Keratinocyte (primary cell): ENCODE measurements around the gene CLRN2. TPM values are rescaled to one million over a fixed set of nuclear protein-coding genes. Genes with fewer than 3 reads are reported as not detected.

Experiments
- DNase-seq: peaks from one replicate; pipeline ENCODE4 v3.0.0-alpha.2; 2011; ENCODE audit warnings: low read depth, missing footprints, low spot score
- FAIRE-seq: peaks from 2 replicates; lab custom pipeline; 2011; peaks lifted over from hg19 to GRCh38; lab: Jason Lieb, UNC
- H2AFZ ChIP-seq: 2 replicates; pipeline ENCODE4 v1.6.0; 2012; ENCODE audit warnings: low read length, control low read depth, inconsistent platforms; ENCODE audit not compliant: control insufficient read depth
- H3K27ac ChIP-seq: 2 replicates; pipeline ENCODE4 v1.5.1; 2011; ENCODE audit warnings: low read length; ENCODE audit not compliant: control insufficient read depth, insufficient read depth
- H3K27me3 ChIP-seq: 3 replicates; pipeline ENCODE4 v1.6.0; 2011; ENCODE audit warnings: low read length; ENCODE audit not compliant: control insufficient read depth, insufficient read depth; ENCODE audit errors: extremely low read depth
- H3K36me3 ChIP-seq, 2 experiments: 2 replicates in 1 of 2; 3 replicates in 1 of 2; pipeline ENCODE4 v1.5.1; 2011; ENCODE audit warnings: low read length in 2 of 2, mild to moderate bottlenecking in 1 of 2; ENCODE audit not compliant: control insufficient read depth in 2 of 2, insufficient read depth in 2 of 2; ENCODE audit errors: extremely low read depth in 1 of 2
- H3K4me1 ChIP-seq: 3 replicates; pipeline ENCODE4 v1.5.1; 2011; ENCODE audit warnings: low read length; ENCODE audit not compliant: control insufficient read depth, insufficient read depth; ENCODE audit errors: extremely low read depth
- H3K4me2 ChIP-seq: 3 replicates; pipeline ENCODE4 v1.6.0; 2011; ENCODE audit warnings: low read depth, low read length; ENCODE audit not compliant: control insufficient read depth, insufficient read depth; ENCODE audit errors: extremely low read depth
- H3K4me3 ChIP-seq, 3 experiments: fragments of 200-600 bp in 1 of 3; sonication (generic) in 1 of 3; 2 replicates in 2 of 3; 3 replicates in 1 of 3; pipeline ENCODE4 v1.5.1; 2011 to 2016; ENCODE audit warnings: low read length in 3 of 3, mild to moderate bottlenecking in 3 of 3, control low read depth in 2 of 3, inconsistent platforms in 1 of 3, low read depth in 1 of 3, mixed read lengths in 1 of 3, mixed run types in 1 of 3, moderate library complexity in 1 of 3; ENCODE audit not compliant: control insufficient read depth in 2 of 3, insufficient read depth in 2 of 3; ENCODE audit errors: extremely low read depth in 1 of 3
- H3K79me2 ChIP-seq: 2 replicates; pipeline ENCODE4 v1.6.0; 2012; ENCODE audit warnings: low read length; ENCODE audit not compliant: control insufficient read depth, insufficient read depth
- H3K9ac ChIP-seq: 3 replicates; pipeline ENCODE4 v1.6.0; 2011; ENCODE audit warnings: low read length; ENCODE audit not compliant: control insufficient read depth, insufficient read depth; ENCODE audit errors: extremely low read depth
- H3K9me1 ChIP-seq: 3 replicates; pipeline ENCODE4 v1.6.0; 2011; ENCODE audit warnings: low read length; ENCODE audit not compliant: control insufficient read depth, insufficient read depth; ENCODE audit errors: extremely low read depth
- H3K9me3 ChIP-seq: 2 replicates; pipeline ENCODE4 v1.5.1; 2012; ENCODE audit warnings: low read depth, low read length; ENCODE audit not compliant: control insufficient read depth
- H4K20me1 ChIP-seq: 3 replicates; pipeline ENCODE4 v1.6.0; 2011; ENCODE audit warnings: low read length; ENCODE audit not compliant: control insufficient read depth, insufficient read depth; ENCODE audit errors: extremely low read depth
- EZH2 ChIP-seq: IDR thresholded peaks from one replicate; pipeline ENCODE4 v1.6.1; 2012; ENCODE audit warnings: inconsistent platforms, mild to moderate bottlenecking, low read length, moderate library complexity
- dilution Hi-C: fragments of 300-500 bp; cut with MboI; formaldehyde crosslinking; loops from one replicate; pipeline ENCODE4 v1.7.0; 2020; ENCODE audit warnings: low sequenced_read_pairs; ENCODE audit not compliant: extremely low pct_ligation_motif_present
- polyA plus RNA-seq, 5 experiments: library from polyadenylated mRNA; depleted of rRNA in 3 of 5; stranded (reverse) in 3 of 5; stranded (forward) in 1 of 5; unstranded in 1 of 5; fragments of >200 nt; gene quantifications; 1 replicate in 1 of 5; 2 replicates in 3 of 5; 3 replicates in 1 of 5; pipeline versions ENCODE4 v1.2.1 to v1.2.3, GENCODE V29; 2011 to 2012; ENCODE audit warnings: missing spikeins in 2 of 5, low read depth in 1 of 5, low replicate concordance in 1 of 5
- TF ChIP-seq, protein P1 (sequence below), 3 experiments: IDR thresholded peaks in 1 of 3; conservative IDR thresholded peaks in 1 of 3; optimal IDR thresholded peaks in 1 of 3; 2 replicates in 2 of 3; 3 replicates in 1 of 3; pipeline versions ENCODE3 to v1.5.1; 2011; ENCODE audit warnings: low read length in 3 of 3, mild to moderate bottlenecking in 3 of 3, moderate library complexity in 2 of 3, control low read depth in 1 of 3, inconsistent platforms in 1 of 3; ENCODE audit not compliant: insufficient read depth in 2 of 3; ENCODE audit errors: extremely low read depth in 1 of 3

The CLRN2 gene
- polyA plus RNA-seq, 1 donor (not counting 4 experiments of a cell fraction or from before 2014, with no cell fraction given) = not detected

DNA sequence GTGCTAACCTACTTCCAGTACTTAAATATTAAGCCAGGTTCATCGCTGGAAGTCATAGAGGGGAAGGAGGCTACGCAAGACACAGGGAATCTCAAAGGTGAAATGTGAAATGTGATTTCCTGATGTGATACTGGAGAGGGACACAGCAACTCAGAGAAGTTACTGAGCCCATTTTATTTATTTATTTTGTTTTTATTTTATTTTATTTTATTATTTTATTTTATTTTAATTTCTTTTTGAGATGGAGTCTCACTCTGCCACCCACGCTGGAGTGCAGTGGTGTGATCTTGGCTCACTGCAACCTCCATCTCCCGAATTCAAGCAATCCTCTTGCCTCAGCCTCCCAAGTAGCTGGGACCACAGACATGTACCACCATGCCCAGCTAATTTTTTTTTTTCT, 19.7 kb downstream of the CLRN2 start:
- TF ChIP-seq, protein P1, sequence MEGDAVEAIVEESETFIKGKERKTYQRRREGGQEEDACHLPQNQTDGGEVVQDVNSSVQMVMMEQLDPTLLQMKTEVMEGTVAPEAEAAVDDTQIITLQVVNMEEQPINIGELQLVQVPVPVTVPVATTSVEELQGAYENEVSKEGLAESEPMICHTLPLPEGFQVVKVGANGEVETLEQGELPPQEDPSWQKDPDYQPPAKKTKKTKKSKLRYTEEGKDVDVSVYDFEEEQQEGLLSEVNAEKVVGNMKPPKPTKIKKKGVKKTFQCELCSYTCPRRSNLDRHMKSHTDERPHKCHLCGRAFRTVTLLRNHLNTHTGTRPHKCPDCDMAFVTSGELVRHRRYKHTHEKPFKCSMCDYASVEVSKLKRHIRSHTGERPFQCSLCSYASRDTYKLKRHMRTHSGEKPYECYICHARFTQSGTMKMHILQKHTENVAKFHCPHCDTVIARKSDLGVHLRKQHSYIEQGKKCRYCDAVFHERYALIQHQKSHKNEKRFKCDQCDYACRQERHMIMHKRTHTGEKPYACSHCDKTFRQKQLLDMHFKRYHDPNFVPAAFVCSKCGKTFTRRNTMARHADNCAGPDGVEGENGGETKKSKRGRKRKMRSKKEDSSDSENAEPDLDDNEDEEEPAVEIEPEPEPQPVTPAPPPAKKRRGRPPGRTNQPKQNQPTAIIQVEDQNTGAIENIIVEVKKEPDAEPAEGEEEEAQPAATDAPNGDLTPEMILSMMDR (optimal IDR thresholded peaks at IDR 0.05 in 1 of 3, IDR thresholded peaks at IDR 0.05 in 1 of 3, conservative IDR thresholded peaks at IDR 0.05 in 1 of 3; ENCODE audit: extremely low read depth in 1 of 3, insufficient read depth in 2 of 3, low read length in 3 of 3) = no peak
- TF ChIP-seq EZH2 = no peak
- Histone ChIP-seq H3K79me2 (no peaks in the 10 kb centered on the region), H3K4me2 (no peak overlapping the region), H3K4me1 (no peaks in the 10 kb centered on the region), H3K36me3 (no peaks in the 10 kb centered on the region), H3K9ac (no peak overlapping the region), H2AFZ (no peak overlapping the region), H4K20me1 (no peaks in the 10 kb centered on the region), H3K9me3 (no peaks in the 10 kb centered on the region), H3K27me3 (peaks cover 3% of the 10 kb centered on the region), H3K27ac (no peak overlapping the region), H3K9me1 (no peaks in the 10 kb centered on the region), H3K4me3 (no peak overlapping the region)
- dilution Hi-C loops = no loop called here
- FAIRE-seq (no peak), DNase-seq (no peak)

DNA sequence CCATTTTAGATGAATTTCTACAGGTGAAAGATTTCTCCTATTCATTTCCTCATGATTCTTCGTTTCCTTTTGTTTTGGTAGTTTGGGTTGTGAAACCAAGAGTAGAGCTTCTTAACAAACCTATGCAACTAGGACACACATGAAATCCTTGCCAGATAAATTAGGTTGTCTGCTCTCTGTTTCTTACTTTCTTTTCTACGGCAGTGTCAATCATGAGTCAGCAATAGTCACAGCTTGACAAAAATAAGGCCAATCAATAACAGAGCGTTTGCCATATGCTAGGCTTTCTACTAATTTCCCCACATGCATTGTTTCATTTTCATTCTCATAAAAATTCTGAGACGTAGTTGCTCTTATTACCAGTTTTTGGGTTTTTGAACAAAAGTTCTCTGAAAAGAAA, 20.3 kb downstream of the CLRN2 start:
- DNase-seq (no peak), FAIRE-seq (no peak)
- Histone ChIP-seq H3K4me2 (no peak overlapping the region), H3K79me2 (no peaks in the 10 kb centered on the region), H3K9me1 (no peaks in the 10 kb centered on the region), H2AFZ (no peak overlapping the region), H3K4me3 (no peak overlapping the region), H3K9ac (no peak overlapping the region), H3K27me3 (peaks cover 3% of the 10 kb centered on the region), H3K36me3 (no peaks in the 10 kb centered on the region), H3K9me3 (no peaks in the 10 kb centered on the region), H4K20me1 (no peaks in the 10 kb centered on the region), H3K27ac (no peak overlapping the region), H3K4me1 (no peaks in the 10 kb centered on the region)
- TF ChIP-seq, protein P1 (optimal IDR thresholded peaks at IDR 0.05 in 1 of 3, IDR thresholded peaks at IDR 0.05 in 1 of 3, conservative IDR thresholded peaks at IDR 0.05 in 1 of 3; ENCODE audit: extremely low read depth in 1 of 3, insufficient read depth in 2 of 3, low read length in 3 of 3) = no peak
- no peak for TF ChIP-seq EZH2
- dilution Hi-C loops = no loop called here
